ENCODE results near the gene MAP1B.
A peak's percentile ranks its signal among the peaks of the same experiment; 100 is the strongest.

MAP1B gene

GRCh38 chr5:72194846-72195245 lies 87.6 kb downstream of the MAP1B start:
- DNase-seq: no peak

- no peak for DNase-seq
Observed at GRCh38 chr5:72195581-72195980, 88.3 kb downstream of the MAP1B start.

- no peak for DNase-seq
Observed at GRCh38 chr5:72197393-72197792, 90.1 kb downstream of the MAP1B start.

GRCh38 chr5:72199681-72200080 lies 92.4 kb downstream of the MAP1B start:
- no peak for DNase-seq

GRCh38 chr5:72202331-72202825 lies 95.1 kb downstream of the MAP1B start:
- DNase-seq: no peak

GRCh38 chr5:72203251-72203845 lies 96.1 kb downstream of the MAP1B start:
- DNase-seq: no peak

- DNase-seq: no peak
Observed at GRCh38 chr5:72204946-72205345, 97.7 kb downstream of the MAP1B start.

GRCh38 chr5:72205431-72206009 lies 98.2 kb downstream of the MAP1B start:
- DNase-seq: no peak

- DNase-seq: no peak
Observed at GRCh38 chr5:72206160-72206559, 98.9 kb downstream of the MAP1B start.

GRCh38 chr5:72206994-72207393 lies 99.7 kb downstream of the MAP1B start:
- no peak for DNase-seq

GRCh38 chr5:72208324-72208926 lies 101.2 kb downstream of the MAP1B start:
- no peak for DNase-seq

GRCh38 chr5:72209147-72210115 lies 102.2 kb downstream of the MAP1B start:
- peak in 3 of 14 donors; percentile 9 to 42 (median 18) for DNase-seq

- DNase-seq: peak in 2 of 14 donors; percentile 12 to 15
Observed at GRCh38 chr5:72210888-72211678, 103.8 kb downstream of the MAP1B start.

- DNase-seq: no peak
Observed at GRCh38 chr5:72212171-72212570, 104.9 kb downstream of the MAP1B start.

GRCh38 chr5:72213482-72213881 lies 106.2 kb downstream of the MAP1B start:
- DNase-seq: no peak

GRCh38 chr5:72214168-72214567 lies 106.9 kb downstream of the MAP1B start:
- no peak for DNase-seq

- no peak for DNase-seq
Observed at GRCh38 chr5:72216756-72217155, 109.5 kb downstream of the MAP1B start.

GRCh38 chr5:72221099-72221498 lies 113.8 kb downstream of the MAP1B start:
- no peak for DNase-seq

GRCh38 chr5:72221541-72221940 lies 114.3 kb downstream of the MAP1B start:
- DNase-seq: no peak

- DNase-seq: no peak
Observed at GRCh38 chr5:72222521-72222920, 115.2 kb downstream of the MAP1B start.

GRCh38 chr5:72223371-72223770 lies 116.1 kb downstream of the MAP1B start:
- no peak for DNase-seq

GRCh38 chr5:72224946-72225463 lies 117.7 kb downstream of the MAP1B start:
- no peak for DNase-seq
